Measurements from ENCODE around the gene SDR42E2. TPM values are rescaled to one million over a fixed set of nuclear protein-coding genes. Genes with fewer than 3 reads are reported as not detected.

The SDR42E2 gene
- total and polyA plus RNA-seq, 2 of the 8 experiments (the other 6 are each of a cell fraction or from before 2014, with no cell fraction given), result 0.08 TPM; not detected in 1

- no peak overlapping the region for H3K18ac ChIP-seq (ENCODE audit: extremely low read depth, low read length)
- no peak overlapping the region for H2BK12ac ChIP-seq (ENCODE audit: low read depth, low read length)
- no peak overlapping the region for H2BK15ac ChIP-seq (ENCODE audit: low read length)
- POLR2A ChIA-PET (ENCODE audit: partially characterized antibody), result interaction anchor here (1.5 kb wide), 1 partner anchor 15 kb away, joined by 4 read pairs; no protein-coding TSS in a partner anchor
- no peak overlapping the region for H2BK120ac ChIP-seq (replicated peaks; ENCODE audit: low read depth, low read length)
- no peak overlapping the region for H3K4me2 ChIP-seq (ENCODE audit: insufficient read depth in 1 of 2, low read depth in 2 of 2, low read length in 2 of 2)
- H3K23me2 ChIP-seq (ENCODE audit: low read depth, low read length), result no peaks in the 10 kb centered on the region
- no peak overlapping the region for H3K23ac ChIP-seq (ENCODE audit: insufficient read length)
- no peaks in the 10 kb centered on the region for H3K79me2 ChIP-seq (ENCODE audit: control insufficient read depth in 1 of 2, insufficient read depth in 2 of 2, low read length in 2 of 2)
- no peak overlapping the region for H4K91ac ChIP-seq (replicated peaks; ENCODE audit: insufficient read length, low read length)
- WGBS, 2 experiments (ENCODE audit: extremely low coverage in 1 of 2, insufficient coverage in 1 of 2, insufficient read length in 1 of 2, insufficient replicate concordance in 2 of 2, low coverage in 1 of 2, low lambda C conversion rate in 2 of 2, missing lambda C conversion rate in 1 of 2), result 93% methylated on average over 6 of the region's 6 CpGs; no CpG with 5 or more reads in 1 of the 2 experiments
- H3K9me3 ChIP-seq (ENCODE audit: insufficient read depth in 2 of 2, low read depth in 1 of 2, low read length in 1 of 2), result no peaks in the 10 kb centered on the region
- H2AFZ ChIP-seq (ENCODE audit: low read length), result no peak overlapping the region
- FAIRE-seq (no peak), DNase-seq (ENCODE audit: low read depth in 1 of 2, low spot score in 2 of 2) (no peak)
- no peak overlapping the region for H2AK5ac ChIP-seq (ENCODE audit: low read depth, low read length)
- no peak overlapping the region for H2BK5ac ChIP-seq (ENCODE audit: low read depth, low read length)
- CTCF ChIA-PET (ENCODE audit: partially characterized antibody), result no interaction called here
- H4K5ac ChIP-seq (ENCODE audit: insufficient read length, low read depth, low read length), result no peak overlapping the region
- no peak overlapping the region for H2BK20ac ChIP-seq (ENCODE audit: low read length)
- H3K27ac ChIP-seq (ENCODE audit: low read depth, low read length), result no peak overlapping the region
- H3K56ac ChIP-seq (replicated peaks; ENCODE audit: insufficient read length, low read depth, low read length), result no peak overlapping the region
- no peaks in the 10 kb centered on the region for H3K79me1 ChIP-seq (ENCODE audit: low read depth, low read length)
- H3K27me3 ChIP-seq (replicated peaks in 1 of 4; ENCODE audit: control insufficient read depth in 3 of 4, extremely low read depth in 1 of 4, insufficient read depth in 3 of 4, low read length in 3 of 4), result no peaks in the 10 kb centered on the region
- no peak overlapping the region for H4K8ac ChIP-seq (ENCODE audit: extremely low read depth, insufficient read depth, low read length)
- H3K4me3 ChIP-seq (ENCODE audit: extremely low read depth in 1 of 4, insufficient read depth in 2 of 4, low read depth in 3 of 4, low read length in 4 of 4), result no peak overlapping the region
- H3K36me3 ChIP-seq (ENCODE audit: control insufficient read depth in 2 of 4, insufficient read depth in 4 of 4, low read length in 3 of 4), result no peaks in the 10 kb centered on the region
- no peaks in the 10 kb centered on the region for H4K20me1 ChIP-seq (replicated peaks in 1 of 2; ENCODE audit: control insufficient read depth in 1 of 2, insufficient read depth in 2 of 2, low read length in 2 of 2)
- no peak overlapping the region for H3K9ac ChIP-seq (replicated peaks in 1 of 4; ENCODE audit: extremely low read depth in 1 of 4, low read depth in 3 of 4, low read length in 3 of 4)
- no peak overlapping the region for H3K14ac ChIP-seq (ENCODE audit: insufficient read length)
- no peak overlapping the region for H3K4ac ChIP-seq (replicated peaks; ENCODE audit: insufficient read length, low read depth, low read length)
- H3K4me1 ChIP-seq (replicated peaks in 1 of 4; ENCODE audit: control insufficient read depth in 3 of 4, insufficient read depth in 4 of 4, low read length in 3 of 4), result no peaks in the 10 kb centered on the region
- TF ChIP-seq TAF7 (optimal IDR thresholded peaks at IDR 0.05; ENCODE audit: borderline replicate concordance, low read depth, low read length) (no peak), ATF2 (IDR thresholded peaks at IDR 0.05; ENCODE audit: low read length) (no peak), TCF12 (IDR thresholded peaks at IDR 0.05; ENCODE audit: low read depth, low read length) (no peak), POLR2A (IDR thresholded peaks at IDR 0.05; ENCODE audit: control extremely low read depth in 1 of 2, low read depth in 2 of 2, low read length in 2 of 2) (no peak), FOSL1 (IDR thresholded peaks at IDR 0.05; ENCODE audit: insufficient read depth, low read depth, low read length) (no peak), GABPA (IDR thresholded peaks at IDR 0.05; ENCODE audit: borderline replicate concordance, insufficient read depth, low read length) (no peak), CHD2 (IDR thresholded peaks at IDR 0.05; ENCODE audit: low read length) (no peak), KDM5A (IDR thresholded peaks at IDR 0.05; ENCODE audit: low read length) (no peak), BCL11A (IDR thresholded peaks at IDR 0.05; ENCODE audit: low read depth in 2 of 2, low read length in 2 of 2) (no peak)
These were observed 9.6 kb downstream of the SDR42E2 start for GRCh38 chr16:22171953-22172352.
